HepG2 (cell line): ENCODE data around the gene U2AF1L4. TPM values are rescaled to one million over a fixed set of nuclear protein-coding genes. Genes with fewer than 3 reads are reported as not detected.
A peak's percentile ranks its signal among the peaks of the same experiment; 100 is the strongest.

ENCODE experiments used
- HOMEZ ChIP-seq: IDR thresholded peaks from 2 replicates; pipeline ENCODE4 v1.6.1; 2016; ENCODE audit warnings: low read depth
- ISX ChIP-seq: sonication (generic); formaldehyde crosslinking; conservative IDR thresholded peaks from 2 replicates; pipeline ENCODE4 v1.5.0; 2020; ENCODE audit warnings: missing genetic modification reagents
- KLF16 ChIP-seq, 2 experiments: sonication (generic) in 1 of 2; formaldehyde crosslinking in 1 of 2; IDR thresholded peaks; 2 replicates each; pipeline versions ENCODE4 v1.6.1 to v1.8.0; 2016 to 2023; ENCODE audit warnings: missing genetic modification reagents in 2 of 2, missing compliant biosample characterization in 1 of 2
- MTA1 ChIP-seq: sonication (generic); formaldehyde crosslinking; IDR thresholded peaks from 2 replicates; pipeline ENCODE4 v1.4.0; 2020; ENCODE audit warnings: missing genetic modification reagents, mild to moderate bottlenecking, borderline replicate concordance
- PAF1 ChIP-seq: IDR thresholded peaks from 2 replicates; pipeline ENCODE4 v1.6.1; 2016; ENCODE audit warnings: missing genetic modification reagents, missing compliant biosample characterization
- REL ChIP-seq: sonication (generic); formaldehyde crosslinking; conservative IDR thresholded peaks from 2 replicates; pipeline ENCODE4 v1.8.0; 2022; ENCODE audit warnings: mild to moderate bottlenecking, missing genetic modification reagents, moderate library complexity
- RFX3 ChIP-seq: IDR thresholded peaks from 2 replicates; pipeline ENCODE4 v1.6.1; 2016; ENCODE audit warnings: missing biosample characterization, missing genetic modification reagents
- RFX5 ChIP-seq: IDR thresholded peaks from 2 replicates; pipeline ENCODE4 v1.6.1; 2011; ENCODE audit warnings: low read depth, low read length, improper control_type of control experiment
- ZBTB21 ChIP-seq: sonication (generic); formaldehyde crosslinking; IDR thresholded peaks from 2 replicates; pipeline ENCODE4 v1.4.0; 2020; ENCODE audit warnings: missing genetic modification reagents
- ZHX2 ChIP-seq, 2 experiments: sonication (generic) in 1 of 2; formaldehyde crosslinking in 1 of 2; IDR thresholded peaks; 2 replicates each; pipeline versions ENCODE4 v1.6.1 to v1.9.0; 2014 to 2022; ENCODE audit warnings: antibody characterized with exemption in 1 of 2, borderline replicate concordance in 1 of 2, inconsistent platforms in 1 of 2, low read depth in 1 of 2, missing genetic modification reagents in 1 of 2
- ZNF275 ChIP-seq: sonication (generic); formaldehyde crosslinking; IDR thresholded peaks from 2 replicates; pipeline ENCODE4 v1.8.0; 2022; ENCODE audit warnings: missing genetic modification reagents, mild to moderate bottlenecking, inconsistent platforms, borderline replicate concordance
- ZNF331 ChIP-seq: sonication (generic); formaldehyde crosslinking; IDR thresholded peaks from 2 replicates; pipeline ENCODE4 v1.4.0; 2020; ENCODE audit warnings: missing genetic modification reagents
- ZNF567 ChIP-seq: sonication (generic); formaldehyde crosslinking; IDR thresholded peaks from 2 replicates; pipeline ENCODE4 v1.8.1; 2023; ENCODE audit warnings: mild to moderate bottlenecking, missing genetic modification reagents, borderline replicate concordance
- ZNF569 ChIP-seq: sonication (generic); formaldehyde crosslinking; IDR thresholded peaks from 2 replicates; pipeline ENCODE4 v1.5.0; 2020; ENCODE audit warnings: mild to moderate bottlenecking, missing genetic modification reagents, moderate library complexity, borderline replicate concordance
- ZNF605 ChIP-seq: sonication (generic); formaldehyde crosslinking; IDR thresholded peaks from 2 replicates; pipeline ENCODE4 v1.8.0; 2022; ENCODE audit warnings: mild to moderate bottlenecking, missing genetic modification reagents
- ZNF703 ChIP-seq: sonication (generic); formaldehyde crosslinking; IDR thresholded peaks from 2 replicates; pipeline ENCODE4 v1.5.1; 2020; ENCODE audit warnings: missing genetic modification reagents, mild to moderate bottlenecking, moderate library complexity, borderline replicate concordance
- polyA plus RNA-seq, 8 experiments: library from polyadenylated mRNA; depleted of rRNA in 3 of 8; stranded (reverse) in 7 of 8; unstranded in 1 of 8; fragments of >200 nt; fragmentation: Illumina TruSeq in 4 of 8; extraction: Trizol in 4 of 8; gene quantifications; 2 replicates each; pipeline versions ENCODE4 v1.2.1 to v1.2.3, GENCODE V29; 2011 to 2016; ENCODE audit warnings: low read depth in 4 of 8, missing spikeins in 1 of 8, mixed read lengths in 1 of 8; ENCODE audit not compliant: insufficient read depth in 1 of 8
- total RNA-seq, 5 experiments: library from RNA; depleted of rRNA; stranded (reverse); fragments of >200 nt; fragmentation: Illumina TruSeq; extraction: Trizol; gene quantifications; 2 replicates each; pipeline ENCODE4 v1.2.3, GENCODE V29; 2016; ENCODE audit warnings: low read depth in 1 of 5

The U2AF1L4 gene
- total and polyA plus RNA-seq, 2 of the 13 experiments (the other 11 are each of a cell fraction or from before 2014, with no cell fraction given) = 7.9 to 15.4 TPM

- TF ChIP-seq ZHX2 (IDR thresholded peaks at IDR 0.05; ENCODE audit: low read depth) (no peak), ZHX2 (CRISPR knock-in tag; IDR thresholded peaks at IDR 0.05; ENCODE audit: borderline replicate concordance) (0 out of 2 replicates have a peak, but pooled peaks have one; percentile 17), KLF16 (CRISPR knock-in tag; IDR thresholded peaks at IDR 0.05) (peak in 1 of 2 experiments; percentile 3; a peak in 2 of 4 replicates), ZNF567 (CRISPR knock-in tag) (no peak), ZNF275 (peak; percentile 76; the same call in 1 of the 2 replicates), HOMEZ (CRISPR knock-in tag) (peak; percentile 42; the same call in 1 of the 2 replicates), REL (CRISPR knock-in tag) (0 out of 2 replicates have a peak, but pooled peaks have one; percentile 22), ZNF569 (no peak), MTA1 (CRISPR knock-in tag) (no peak; the same call in 1 of the 2 replicates), ISX (CRISPR knock-in tag) (0 out of 2 replicates have a peak, but pooled peaks have one; percentile 22), ZNF703 (CRISPR knock-in tag) (no peak), PAF1 (CRISPR knock-in tag) (no peak), ZNF331 (CRISPR knock-in tag) (no peak; the same call in 1 of the 2 replicates), ZBTB21 (CRISPR knock-in tag) (no peak), ZNF605 (no peak), RFX5 (no peak; the same call in 1 of the 2 replicates), RFX3 (CRISPR knock-in tag) (no peak)
Measured at GRCh38 chr19:35716801-35717664, 28.2 kb downstream of the U2AF1L4 start (continued).
